Kidney (tissue), 14 donors: ENCODE results near the gene ABCG1. TPM values are rescaled to one million over a fixed set of nuclear protein-coding genes. Genes with fewer than 3 reads are reported as not detected.

Source experiments
- DNase-seq, 5 donors: peaks; one replicate each; pipeline ENCODE4 v3.0.0-alpha.2; 2013 to 2020
- FAIRE-seq: peaks from 2 replicates; lab custom pipeline; 2012; peaks lifted over from hg19 to GRCh38; lab: Jason Lieb, UNC
- H3K27ac ChIP-seq, 2 donors: one replicate each; pipeline ENCODE4 v1.7.0; 2013; ENCODE audit warnings: low read depth in 2 of 2, low read length in 2 of 2, inconsistent platforms in 1 of 2
- H3K27me3 ChIP-seq: one replicate; pipeline ENCODE4 v1.7.1; 2013; ENCODE audit warnings: low read length, inconsistent platforms; ENCODE audit not compliant: control insufficient read depth, insufficient read depth
- H3K36me3 ChIP-seq, 3 donors: one replicate each; pipeline versions ENCODE4 v1.7.0 to v1.7.1; 2013; ENCODE audit warnings: low read length in 3 of 3, control low read depth in 1 of 3, inconsistent platforms in 1 of 3; ENCODE audit not compliant: insufficient read depth in 3 of 3, control insufficient read depth in 2 of 3
- H3K4me1 ChIP-seq, 3 donors: one replicate each; pipeline versions ENCODE4 v1.7.0 to v1.7.1; 2013; ENCODE audit warnings: low read length in 3 of 3, inconsistent platforms in 1 of 3, low read depth in 1 of 3; ENCODE audit not compliant: control insufficient read depth in 2 of 3, insufficient read depth in 2 of 3
- H3K4me3 ChIP-seq, 3 donors: one replicate each; pipeline versions ENCODE4 v1.7.0 to v1.8.1; 2013; ENCODE audit warnings: low read length in 3 of 3, control low read depth in 1 of 3, inconsistent platforms in 1 of 3
- H3K9ac ChIP-seq, 3 donors: one replicate each; pipeline versions ENCODE4 v1.7.0 to v1.7.1; 2013; ENCODE audit warnings: low read length in 3 of 3, control low read depth in 1 of 3, inconsistent platforms in 1 of 3
- H3K9me3 ChIP-seq, 3 donors: one replicate each; pipeline versions ENCODE4 v1.7.0 to v1.7.1; 2013; ENCODE audit warnings: low read length in 3 of 3, control low read depth in 1 of 3, inconsistent platforms in 1 of 3; ENCODE audit not compliant: control insufficient read depth in 2 of 3, insufficient read depth in 1 of 3
- CTCF ChIP-seq: IDR thresholded peaks from 3 replicates; pipeline ENCODE4 v1.5.1; 2012; ENCODE audit warnings: mild to moderate bottlenecking, moderate library complexity, borderline replicate concordance; ENCODE audit not compliant: insufficient read depth; ENCODE audit errors: extremely low read depth
- intact Hi-C: fragments of 100-400 bp; cut with DNase I; formaldehyde crosslinking; loops from one replicate; pipeline ENCODE4 v1.11.1; 2022
- polyA plus RNA-seq: library from polyadenylated mRNA; stranded (reverse); fragments of 350-450 nt; fragmentation: Illumina TruSeq; extraction: RNeasy Lipid Tissue Mini Kit (QIAGEN cat#74804); gene quantifications from one replicate; pipeline ENCODE4 v1.2.3, GENCODE V29; 2014; ENCODE audit warnings: low read depth, low replicate concordance; ENCODE audit not compliant: insufficient read depth
- total RNA-seq: library from RNA; stranded (reverse); fragmentation: NEBNext Ultra II Directional; extraction: Animal tissue kit (Norgen Biotek cat#: 25700); gene quantifications from one replicate; pipeline ENCODE4 v1.2.1, GENCODE V29; 2021
- donor health status: control.
- donor health status: control.
- donor health status: control.
- donor health status: control.
- donor health status: control.
- donor health status: DM: yes; HTN: yes; CAD: no.
- donor health status: Normal renal cell carcinoma (clear cell type).

ABCG1 gene
- total and polyA plus RNA-seq, 2 donors from 2014 or later = 5.6 to 27.6 TPM

DNA sequence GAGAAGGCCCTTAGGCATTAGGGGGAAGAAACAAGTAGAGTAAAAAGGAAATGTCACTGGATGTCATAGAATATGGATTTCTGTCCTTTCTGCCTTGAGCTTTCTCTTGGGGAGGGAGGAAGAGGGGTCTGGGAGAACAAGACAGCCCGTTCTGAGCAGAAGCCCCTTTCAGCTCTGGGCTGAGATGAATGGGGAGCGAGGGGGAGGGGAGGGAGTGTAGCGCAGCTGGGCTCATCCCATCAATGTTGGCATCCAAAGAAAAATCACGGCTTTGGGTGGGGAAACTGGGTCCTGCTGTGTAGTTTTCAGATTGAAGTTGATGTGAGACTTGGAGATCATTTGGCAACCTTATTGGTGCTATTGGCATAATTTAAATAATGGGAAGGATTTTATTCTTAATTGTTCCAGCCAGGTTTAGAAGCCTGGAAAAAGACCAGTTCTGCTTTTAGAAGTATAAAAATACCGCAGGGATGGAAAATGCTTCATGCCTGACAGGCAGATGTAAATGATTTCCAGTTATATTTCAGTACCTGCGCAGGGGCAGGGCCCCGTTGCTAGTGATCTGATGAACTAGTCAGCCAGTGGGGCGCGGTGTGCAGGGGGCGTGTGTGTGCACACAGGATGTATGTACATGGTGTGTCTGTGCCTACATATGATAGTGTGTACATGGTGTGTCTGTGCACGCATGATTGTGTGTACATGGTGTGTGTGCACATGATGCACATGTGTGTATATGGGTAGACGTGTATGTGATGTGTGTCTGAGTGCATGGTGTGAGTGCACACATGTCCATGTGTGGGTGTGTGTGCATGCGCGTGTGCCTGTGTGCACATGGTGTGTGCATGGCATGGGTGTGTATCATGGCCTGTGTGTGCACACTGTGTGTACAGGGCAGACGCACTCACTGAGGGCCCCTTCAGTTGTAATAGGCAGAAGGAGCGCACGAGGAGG lies 36.0 kb downstream of the ABCG1 start:
- Histone ChIP-seq H3K9ac (no peak overlapping the region), H3K27ac (no peak overlapping the region), H3K9me3 (peaks cover 0 to 2% (median 0%) of the 10 kb centered on the region in 3 donors), H3K36me3 (no peaks in the 10 kb centered on the region), H3K4me3 (no peak overlapping the region), H3K27me3 (no peaks in the 10 kb centered on the region), H3K4me1 (peaks cover 0 to 3% (median 0%) of the 10 kb centered on the region in 3 donors)
- FAIRE-seq (no peak), DNase-seq (no peak)
- no peak for TF ChIP-seq CTCF
- intact Hi-C loops = loop anchor here (5.0 kb wide), 1 partner anchor 108 kb away; no protein-coding TSS in a partner anchor

- TF ChIP-seq CTCF = no peak
- intact Hi-C loops = loop anchor here (5.0 kb wide), 1 partner anchor 109 kb away; no protein-coding TSS in a partner anchor
- Histone ChIP-seq H3K27me3 (no peaks in the 10 kb centered on the region), H3K4me1 (peaks cover 0 to 3% (median 0%) of the 10 kb centered on the region in 3 donors), H3K9ac (no peak overlapping the region), H3K9me3 (peaks cover 0 to 2% (median 0%) of the 10 kb centered on the region in 3 donors), H3K27ac (no peak overlapping the region), H3K36me3 (no peaks in the 10 kb centered on the region), H3K4me3 (no peak overlapping the region)
- DNase-seq (no peak), FAIRE-seq (no peak)
Observed at GRCh38 chr21:42255825-42256224, 36.9 kb downstream of the ABCG1 start.

DNA sequence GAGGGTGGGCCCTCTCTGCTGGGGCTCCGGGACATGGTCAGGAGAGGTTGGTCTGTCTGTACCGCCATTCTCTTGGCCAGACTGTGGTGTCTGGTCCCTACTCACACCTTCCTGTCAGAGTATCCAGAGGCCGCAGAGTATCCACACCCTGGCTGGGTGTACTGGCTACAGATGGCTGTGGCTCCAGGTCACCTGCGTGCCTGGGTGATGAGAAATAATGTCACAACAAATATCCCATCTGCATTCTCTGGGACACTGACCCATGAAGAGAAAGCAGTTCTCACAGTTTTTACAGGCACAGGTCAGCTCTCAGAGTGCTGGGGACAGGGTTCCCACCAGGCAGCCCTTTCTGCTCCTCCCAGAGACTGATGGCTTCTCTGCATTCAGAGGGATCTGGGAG lies 37.4 kb downstream of the ABCG1 start:
- H3K9ac ChIP-seq = no peak overlapping the region
- no peak overlapping the region for H3K27ac ChIP-seq
- FAIRE-seq (no peak), DNase-seq (no peak)
- H3K36me3 ChIP-seq = no peaks in the 10 kb centered on the region
- peaks cover 0 to 3% (median 0%) of the 10 kb centered on the region in 3 donors for H3K4me1 ChIP-seq
- H3K9me3 ChIP-seq = peaks cover 0 to 2% (median 0%) of the 10 kb centered on the region in 3 donors
- no peaks in the 10 kb centered on the region for H3K27me3 ChIP-seq
- intact Hi-C loops = loop anchor here (5.0 kb wide), 1 partner anchor 109 kb away; no protein-coding TSS in a partner anchor
- no peak for TF ChIP-seq CTCF
- no peak overlapping the region for H3K4me3 ChIP-seq
